GM23338 (cell line): ENCODE measurements around the gene FRMD4A. TPM values are rescaled to one million over a fixed set of nuclear protein-coding genes. Genes with fewer than 3 reads are reported as not detected.

Experiments
- ATAC-seq: fragments of 200-7000 bp; cut with Tn5 transposase; 3 replicates; pipeline ENCODE4 v1.9.1; 2020
- DNase-seq: peaks from one replicate; pipeline ENCODE4 v3.0.0-alpha.2; 2015; ENCODE audit warnings: low spot score
- H2AFZ ChIP-seq: fragments of 200-600 bp; sonication (generic); 2 replicates; pipeline ENCODE4 v1.8.0; 2016; ENCODE audit warnings: antibody characterized with exemption, mild to moderate bottlenecking, moderate library complexity
- H3F3A ChIP-seq: fragments of 200-600 bp; sonication (generic); replicated peaks from 2 replicates; pipeline ENCODE4 v1.8.0; 2017; ENCODE audit warnings: antibody characterized with exemption, mixed run types, low read depth
- H3K27ac ChIP-seq: fragments of 200-600 bp; sonication (generic); 2 replicates; pipeline ENCODE4 v1.6.1; 2016; ENCODE audit warnings: low read depth
- H3K27me3 ChIP-seq: fragments of 200-600 bp; sonication (generic); 2 replicates; pipeline ENCODE4 v1.8.0; 2016; ENCODE audit warnings: mild to moderate bottlenecking, mixed run types, moderate library complexity; ENCODE audit not compliant: insufficient read depth
- H3K36me3 ChIP-seq: fragments of 200-600 bp; sonication (generic); 2 replicates; pipeline ENCODE4 v1.8.0; 2016; ENCODE audit warnings: mild to moderate bottlenecking; ENCODE audit not compliant: insufficient read depth
- H3K4me1 ChIP-seq: fragments of 200-600 bp; sonication (generic); 2 replicates; pipeline ENCODE4 v1.8.0; 2016; ENCODE audit warnings: mild to moderate bottlenecking, moderate library complexity; ENCODE audit not compliant: insufficient read depth
- H3K4me2 ChIP-seq: fragments of 200-600 bp; sonication (generic); 2 replicates; pipeline ENCODE4 v1.7.1; 2017; ENCODE audit warnings: mixed run types
- H3K4me3 ChIP-seq: fragments of 200-600 bp; sonication (generic); 2 replicates; pipeline ENCODE4 v1.6.1; 2016; ENCODE audit warnings: mixed run types
- H3K79me2 ChIP-seq: fragments of 200-600 bp; sonication (generic); replicated peaks from 2 replicates; pipeline ENCODE4 v1.8.0; 2017; ENCODE audit warnings: mild to moderate bottlenecking; ENCODE audit not compliant: insufficient read depth
- H3K9me2 ChIP-seq: fragments of 200-600 bp; sonication (generic); 2 replicates; pipeline ENCODE4 v1.8.0; 2017; ENCODE audit not compliant: insufficient read depth
- H4K20me1 ChIP-seq: fragments of 200-600 bp; sonication (generic); replicated peaks from 2 replicates; pipeline ENCODE4 v1.8.0; 2017; ENCODE audit warnings: mild to moderate bottlenecking; ENCODE audit not compliant: insufficient read depth
- H3K27ac Mint-ChIP-seq: 2 replicates; pipeline ENCODE4 v1.8.0; 2020; ENCODE audit warnings: inconsistent platforms, mild to moderate bottlenecking, moderate library complexity, mixed read lengths
- H3K27me3 Mint-ChIP-seq: 3 replicates; pipeline ENCODE4 v1.8.0; 2022; ENCODE audit warnings: low read depth, mild to moderate bottlenecking, moderate library complexity, mixed read lengths, inconsistent platforms; ENCODE audit not compliant: insufficient read depth, poor library complexity
- H3K36me3 Mint-ChIP-seq: 3 replicates; pipeline ENCODE4 v1.8.0; 2021; ENCODE audit warnings: low read depth, mild to moderate bottlenecking, inconsistent platforms, moderate library complexity, mixed read lengths
- H3K4me1 Mint-ChIP-seq: 3 replicates; pipeline ENCODE4 v1.8.0; 2020; ENCODE audit warnings: mild to moderate bottlenecking, inconsistent platforms, mixed read lengths
- H3K4me3 Mint-ChIP-seq: 3 replicates; pipeline ENCODE4 v1.8.0; 2021; ENCODE audit warnings: moderate library complexity, mild to moderate bottlenecking, inconsistent platforms, mixed read lengths
- H3K9me3 Mint-ChIP-seq: 3 replicates; pipeline ENCODE4 v1.8.0; 2020; ENCODE audit warnings: moderate library complexity, mild to moderate bottlenecking, inconsistent platforms, mixed read lengths
- EZH2phosphoT487 ChIP-seq: fragments of 200-600 bp; sonication (generic); IDR thresholded peaks from one replicate; pipeline ENCODE4 v1.8.1; 2018; ENCODE audit warnings: antibody characterized with exemption; ENCODE audit not compliant: unreplicated experiment
- JUNB ChIP-seq: IDR thresholded peaks from one replicate; pipeline ENCODE4 v1.6.1; 2016; ENCODE audit warnings: antibody characterized with exemption; ENCODE audit not compliant: unreplicated experiment
- POLR2AphosphoS5 ChIP-seq: IDR thresholded peaks from 2 replicates; pipeline ENCODE4 v1.6.1; 2016; ENCODE audit warnings: antibody characterized with exemption, low read depth
- STAT1 ChIP-seq: IDR thresholded peaks from one replicate; pipeline ENCODE4 v1.6.1; 2016; ENCODE audit warnings: antibody characterized with exemption; ENCODE audit not compliant: unreplicated experiment
- ZNF114 ChIP-seq: fragments of 250-450 bp; sonication (Bioruptor Pico); IDR thresholded peaks from 2 replicates; pipeline ENCODE4 v1.5.0; 2020; ENCODE audit warnings: mild to moderate bottlenecking, moderate library complexity
- ZNF331 ChIP-seq: fragments of 250-450 bp; sonication (Bioruptor Pico); IDR thresholded peaks from 2 replicates; pipeline ENCODE4 v1.5.0; 2020; ENCODE audit warnings: low read depth, mild to moderate bottlenecking, moderate library complexity
- polyA plus RNA-seq: library from polyadenylated mRNA; unstranded; fragments of >200 nt; fragmentation: Nextera tagmentation; extraction: Ambion mirVana; gene quantifications from 2 replicates; pipeline ENCODE4 v1.2.1, GENCODE V29; 2016
- total RNA-seq: library from RNA; depleted of rRNA; stranded (reverse); fragments of >200 nt; shearing (Covaris generic); gene quantifications from 2 replicates; pipeline ENCODE4 v1.2.3, GENCODE V29; 2014
- TF ChIP-seq, protein P1 (sequence below): IDR thresholded peaks from 2 replicates; pipeline ENCODE4 v1.6.1; 2016; ENCODE audit warnings: antibody characterized with exemption
- TF ChIP-seq, protein P2 (sequence below), 2 experiments: fragments of 200-600 bp in 1 of 2; sonication (generic) in 1 of 2; conservative IDR thresholded peaks; 2 replicates each; pipeline versions ENCODE4 v1.5.1 to v1.6.1; 2016 to 2017; ENCODE audit warnings: antibody characterized with exemption in 2 of 2, low read depth in 2 of 2, mild to moderate bottlenecking in 2 of 2, moderate library complexity in 1 of 2
- TF ChIP-seq, protein P3 (sequence below): fragments of 250-450 bp; sonication (Bioruptor Pico); IDR thresholded peaks from 2 replicates; pipeline ENCODE4 v1.5.0; 2020; ENCODE audit warnings: mild to moderate bottlenecking, moderate library complexity

The FRMD4A gene
- total and polyA plus RNA-seq, 2 experiments from 2014 or later, result 14.0 to 20.1 TPM

DNA sequence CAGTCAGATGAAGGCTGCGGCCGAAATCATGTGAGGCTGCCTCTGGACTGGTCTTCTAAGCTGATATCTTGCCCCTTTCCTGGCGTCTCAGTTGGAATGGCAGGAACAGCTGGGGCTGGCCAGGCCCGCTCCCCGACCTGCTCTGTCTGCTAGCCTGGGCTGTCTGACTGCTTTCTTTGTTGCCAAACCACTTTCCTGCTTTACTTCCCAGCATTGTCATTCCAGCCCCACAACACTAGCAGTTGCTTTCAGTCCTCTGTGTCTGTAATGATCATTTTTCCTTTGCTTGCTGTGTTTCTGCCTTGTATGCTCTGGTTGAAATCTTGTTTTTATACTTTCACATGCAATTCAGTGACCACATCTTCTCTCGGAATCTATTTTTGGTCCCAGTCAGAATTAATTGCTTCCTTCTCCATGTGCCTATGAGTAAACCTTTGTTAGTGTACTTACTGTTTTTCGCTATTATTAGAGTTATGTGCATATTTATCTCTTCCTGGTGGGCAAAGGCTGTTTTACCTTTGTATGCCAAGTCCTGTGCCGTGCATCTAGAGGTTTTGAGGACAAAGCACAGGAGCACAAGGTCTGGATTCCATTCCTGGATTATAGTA is 722.4 kb downstream of the FRMD4A start:
- H3K36me3 Mint-ChIP-seq, result peaks cover 15% of the 10 kb centered on the region; the same call in 2 of the 3 replicates
- DNase-seq (peak; percentile 56), ATAC-seq (peak; percentile 84)
- no peak overlapping the region for H3K4me3 Mint-ChIP-seq
- H3K27me3 Mint-ChIP-seq, result no peaks in the 10 kb centered on the region
- H3K9me3 Mint-ChIP-seq, result no peaks in the 10 kb centered on the region
- Histone ChIP-seq H3K36me3 (no peaks in the 10 kb centered on the region), H3K4me2 (peak overlapping the region; percentile 52; the same call in 1 of the 2 replicates), H3K9me2 (no peaks in the 10 kb centered on the region), H3K4me1 (0 out of 2 replicates have a peak, but pooled peaks cover 8% of the 10 kb centered on the region), H3K4me3 (no peak overlapping the region), H4K20me1 (no peaks in the 10 kb centered on the region), H2AFZ (no peak overlapping the region), H3K27me3 (no peaks in the 10 kb centered on the region), H3K79me2 (no peaks in the 10 kb centered on the region), H3F3A (no peaks in the 10 kb centered on the region), H3K27ac (peak overlapping the region; percentile 57; the same call in 1 of the 2 replicates)
- peaks cover 11% of the 10 kb centered on the region; the same call in 2 of the 3 replicates for H3K4me1 Mint-ChIP-seq
- H3K27ac Mint-ChIP-seq, result peak overlapping the region; percentile 45
- TF ChIP-seq, protein P1, sequence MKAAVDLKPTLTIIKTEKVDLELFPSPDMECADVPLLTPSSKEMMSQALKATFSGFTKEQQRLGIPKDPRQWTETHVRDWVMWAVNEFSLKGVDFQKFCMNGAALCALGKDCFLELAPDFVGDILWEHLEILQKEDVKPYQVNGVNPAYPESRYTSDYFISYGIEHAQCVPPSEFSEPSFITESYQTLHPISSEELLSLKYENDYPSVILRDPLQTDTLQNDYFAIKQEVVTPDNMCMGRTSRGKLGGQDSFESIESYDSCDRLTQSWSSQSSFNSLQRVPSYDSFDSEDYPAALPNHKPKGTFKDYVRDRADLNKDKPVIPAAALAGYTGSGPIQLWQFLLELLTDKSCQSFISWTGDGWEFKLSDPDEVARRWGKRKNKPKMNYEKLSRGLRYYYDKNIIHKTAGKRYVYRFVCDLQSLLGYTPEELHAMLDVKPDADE, result no peak
- no peak for TF ChIP-seq ZNF114 (CRISPR knock-in tag)

DNA sequence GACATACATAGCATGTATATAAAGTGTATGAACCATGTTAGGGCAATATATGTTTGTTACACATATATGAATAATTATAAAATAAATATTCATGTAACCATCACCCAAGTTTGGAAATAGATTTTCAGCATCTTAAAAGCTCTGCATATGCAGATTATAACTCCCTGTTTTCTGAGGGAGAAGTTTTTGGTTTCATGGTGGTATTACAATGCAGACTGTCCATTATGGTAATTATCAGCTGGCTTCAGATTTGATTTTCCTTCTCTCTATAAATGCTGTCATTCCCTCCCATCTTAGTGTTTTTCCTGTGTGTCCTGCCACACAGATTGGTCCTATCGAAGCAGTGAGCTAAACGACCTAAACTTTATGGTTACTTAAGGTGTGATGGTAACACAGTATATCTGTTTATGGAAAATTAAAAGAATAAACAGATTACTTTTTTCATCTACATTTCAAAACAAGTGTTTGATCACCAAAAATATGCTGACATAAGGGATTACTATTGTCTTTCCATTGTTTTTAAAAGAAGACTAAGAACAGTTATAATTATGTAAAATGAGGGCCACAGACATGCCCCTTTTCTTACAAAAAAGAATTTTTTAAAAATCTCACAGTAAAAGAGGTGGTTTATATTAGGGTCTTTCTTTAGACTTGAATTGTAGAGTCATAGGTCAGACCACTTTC is 726.2 kb downstream of the FRMD4A start:
- Histone ChIP-seq H3K27me3 (no peaks in the 10 kb centered on the region), H3F3A (no peaks in the 10 kb centered on the region), H3K9me2 (no peaks in the 10 kb centered on the region), H4K20me1 (no peaks in the 10 kb centered on the region; the same call in 1 of the 2 replicates), H3K36me3 (no peaks in the 10 kb centered on the region), H3K4me3 (no peak overlapping the region), H2AFZ (no peak overlapping the region), H3K79me2 (no peaks in the 10 kb centered on the region), H3K4me2 (no peak overlapping the region), H3K27ac (no peak overlapping the region), H3K4me1 (0 out of 2 replicates have a peak, but pooled peaks cover 8% of the 10 kb centered on the region)
- Mint-ChIP-seq H3K27me3 (no peaks in the 10 kb centered on the region), H3K4me3 (no peak overlapping the region), H3K36me3 (peaks cover 8% of the 10 kb centered on the region; the same call in 2 of the 3 replicates), H3K27ac (no peak overlapping the region), H3K9me3 (no peaks in the 10 kb centered on the region), H3K4me1 (peaks cover 11% of the 10 kb centered on the region; the same call in 2 of the 3 replicates)
- ATAC-seq, result no peak
- no peak for DNase-seq
- TF ChIP-seq STAT1 (no peak), ZNF114 (CRISPR knock-in tag) (no peak), ZNF331 (CRISPR knock-in tag) (no peak), EZH2phosphoT487 (no peak), JUNB (no peak), POLR2AphosphoS5 (no peak)
- TF ChIP-seq, protein P2, sequence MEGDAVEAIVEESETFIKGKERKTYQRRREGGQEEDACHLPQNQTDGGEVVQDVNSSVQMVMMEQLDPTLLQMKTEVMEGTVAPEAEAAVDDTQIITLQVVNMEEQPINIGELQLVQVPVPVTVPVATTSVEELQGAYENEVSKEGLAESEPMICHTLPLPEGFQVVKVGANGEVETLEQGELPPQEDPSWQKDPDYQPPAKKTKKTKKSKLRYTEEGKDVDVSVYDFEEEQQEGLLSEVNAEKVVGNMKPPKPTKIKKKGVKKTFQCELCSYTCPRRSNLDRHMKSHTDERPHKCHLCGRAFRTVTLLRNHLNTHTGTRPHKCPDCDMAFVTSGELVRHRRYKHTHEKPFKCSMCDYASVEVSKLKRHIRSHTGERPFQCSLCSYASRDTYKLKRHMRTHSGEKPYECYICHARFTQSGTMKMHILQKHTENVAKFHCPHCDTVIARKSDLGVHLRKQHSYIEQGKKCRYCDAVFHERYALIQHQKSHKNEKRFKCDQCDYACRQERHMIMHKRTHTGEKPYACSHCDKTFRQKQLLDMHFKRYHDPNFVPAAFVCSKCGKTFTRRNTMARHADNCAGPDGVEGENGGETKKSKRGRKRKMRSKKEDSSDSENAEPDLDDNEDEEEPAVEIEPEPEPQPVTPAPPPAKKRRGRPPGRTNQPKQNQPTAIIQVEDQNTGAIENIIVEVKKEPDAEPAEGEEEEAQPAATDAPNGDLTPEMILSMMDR (conservative IDR thresholded peaks at IDR 0.05; ENCODE audit: low read depth in 2 of 2), result no peak
- TF ChIP-seq, protein P3, sequence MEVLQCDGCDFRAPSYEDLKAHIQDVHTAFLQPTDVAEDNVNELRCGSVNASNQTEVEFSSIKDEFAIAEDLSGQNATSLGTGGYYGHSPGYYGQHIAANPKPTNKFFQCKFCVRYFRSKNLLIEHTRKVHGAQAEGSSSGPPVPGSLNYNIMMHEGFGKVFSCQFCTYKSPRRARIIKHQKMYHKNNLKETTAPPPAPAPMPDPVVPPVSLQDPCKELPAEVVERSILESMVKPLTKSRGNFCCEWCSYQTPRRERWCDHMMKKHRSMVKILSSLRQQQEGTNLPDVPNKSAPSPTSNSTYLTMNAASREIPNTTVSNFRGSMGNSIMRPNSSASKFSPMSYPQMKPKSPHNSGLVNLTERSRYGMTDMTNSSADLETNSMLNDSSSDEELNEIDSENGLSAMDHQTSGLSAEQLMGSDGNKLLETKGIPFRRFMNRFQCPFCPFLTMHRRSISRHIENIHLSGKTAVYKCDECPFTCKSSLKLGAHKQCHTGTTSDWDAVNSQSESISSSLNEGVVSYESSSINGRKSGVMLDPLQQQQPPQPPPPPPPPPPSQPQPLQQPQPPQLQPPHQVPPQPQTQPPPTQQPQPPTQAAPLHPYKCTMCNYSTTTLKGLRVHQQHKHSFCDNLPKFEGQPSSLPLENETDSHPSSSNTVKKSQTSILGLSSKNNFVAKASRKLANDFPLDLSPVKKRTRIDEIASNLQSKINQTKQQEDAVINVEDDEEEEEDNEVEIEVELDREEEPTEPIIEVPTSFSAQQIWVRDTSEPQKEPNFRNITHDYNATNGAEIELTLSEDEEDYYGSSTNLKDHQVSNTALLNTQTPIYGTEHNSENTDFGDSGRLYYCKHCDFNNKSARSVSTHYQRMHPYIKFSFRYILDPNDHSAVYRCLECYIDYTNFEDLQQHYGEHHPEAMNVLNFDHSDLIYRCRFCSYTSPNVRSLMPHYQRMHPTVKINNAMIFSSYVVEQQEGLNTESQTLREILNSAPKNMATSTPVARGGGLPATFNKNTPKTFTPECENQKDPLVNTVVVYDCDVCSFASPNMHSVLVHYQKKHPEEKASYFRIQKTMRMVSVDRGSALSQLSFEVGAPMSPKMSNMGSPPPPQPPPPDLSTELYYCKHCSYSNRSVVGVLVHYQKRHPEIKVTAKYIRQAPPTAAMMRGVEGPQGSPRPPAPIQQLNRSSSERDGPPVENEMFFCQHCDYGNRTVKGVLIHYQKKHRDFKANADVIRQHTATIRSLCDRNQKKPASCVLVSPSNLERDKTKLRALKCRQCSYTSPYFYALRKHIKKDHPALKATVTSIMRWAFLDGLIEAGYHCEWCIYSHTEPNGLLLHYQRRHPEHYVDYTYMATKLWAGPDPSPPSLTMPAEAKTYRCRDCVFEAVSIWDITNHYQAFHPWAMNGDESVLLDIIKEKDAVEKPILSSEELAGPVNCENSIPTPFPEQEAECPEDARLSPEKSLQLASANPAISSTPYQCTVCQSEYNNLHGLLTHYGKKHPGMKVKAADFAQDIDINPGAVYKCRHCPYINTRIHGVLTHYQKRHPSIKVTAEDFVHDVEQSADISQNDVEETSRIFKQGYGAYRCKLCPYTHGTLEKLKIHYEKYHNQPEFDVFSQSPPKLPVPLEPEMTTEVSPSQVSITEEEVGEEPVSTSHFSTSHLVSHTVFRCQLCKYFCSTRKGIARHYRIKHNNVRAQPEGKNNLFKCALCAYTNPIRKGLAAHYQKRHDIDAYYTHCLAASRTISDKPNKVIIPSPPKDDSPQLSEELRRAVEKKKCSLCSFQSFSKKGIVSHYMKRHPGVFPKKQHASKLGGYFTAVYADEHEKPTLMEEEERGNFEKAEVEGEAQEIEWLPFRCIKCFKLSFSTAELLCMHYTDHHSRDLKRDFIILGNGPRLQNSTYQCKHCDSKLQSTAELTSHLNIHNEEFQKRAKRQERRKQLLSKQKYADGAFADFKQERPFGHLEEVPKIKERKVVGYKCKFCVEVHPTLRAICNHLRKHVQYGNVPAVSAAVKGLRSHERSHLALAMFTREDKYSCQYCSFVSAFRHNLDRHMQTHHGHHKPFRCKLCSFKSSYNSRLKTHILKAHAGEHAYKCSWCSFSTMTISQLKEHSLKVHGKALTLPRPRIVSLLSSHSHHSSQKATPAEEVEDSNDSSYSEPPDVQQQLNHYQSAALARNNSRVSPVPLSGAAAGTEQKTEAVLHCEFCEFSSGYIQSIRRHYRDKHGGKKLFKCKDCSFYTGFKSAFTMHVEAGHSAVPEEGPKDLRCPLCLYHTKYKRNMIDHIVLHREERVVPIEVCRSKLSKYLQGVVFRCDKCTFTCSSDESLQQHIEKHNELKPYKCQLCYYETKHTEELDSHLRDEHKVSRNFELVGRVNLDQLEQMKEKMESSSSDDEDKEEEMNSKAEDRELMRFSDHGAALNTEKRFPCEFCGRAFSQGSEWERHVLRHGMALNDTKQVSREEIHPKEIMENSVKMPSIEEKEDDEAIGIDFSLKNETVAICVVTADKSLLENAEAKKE (CRISPR knock-in tag), result no peak
